Spinal cord (tissue), 10 donors: ENCODE data around the gene APBA1. TPM values are rescaled to one million over a fixed set of nuclear protein-coding genes. Genes with fewer than 3 reads are reported as not detected.
A peak's percentile ranks its signal among the peaks of the same experiment; 100 is the strongest.

ENCODE experiments used
- DNase-seq, 6 donors: peaks; one replicate each; pipeline versions ENCODE4 v3.0.0 to v3.0.0-alpha.2; 2013 to 2015; ENCODE audit warnings: low spot score in 6 of 6, low read depth in 4 of 6
- H3K27ac ChIP-seq: one replicate; pipeline ENCODE4 v1.5.1; 2013; ENCODE audit warnings: low read depth, low read length, control low read depth
- H3K27me3 ChIP-seq: one replicate; pipeline ENCODE4 v1.6.1; 2013; ENCODE audit warnings: low read length; ENCODE audit not compliant: control insufficient read depth, insufficient read depth
- H3K36me3 ChIP-seq: one replicate; pipeline ENCODE4 v1.6.1; 2013; ENCODE audit warnings: low read length; ENCODE audit not compliant: control insufficient read depth, insufficient read depth
- H3K4me1 ChIP-seq: one replicate; pipeline ENCODE4 v1.6.1; 2013; ENCODE audit warnings: low read length; ENCODE audit not compliant: control insufficient read depth, insufficient read depth
- H3K4me3 ChIP-seq: one replicate; pipeline ENCODE4 v1.5.1; 2013; ENCODE audit warnings: low read depth, low read length, control low read depth
- H3K9me3 ChIP-seq: one replicate; pipeline ENCODE4 v1.6.1; 2013; ENCODE audit warnings: low read length; ENCODE audit not compliant: control insufficient read depth, insufficient read depth
- WGBS: methylation state at CpG from one replicate; pipeline ENCODE4 v1.1.5; 2013; ENCODE audit warnings: missing lambda C conversion rate; ENCODE audit not compliant: insufficient coverage; 5-methylcytosine and 5-hydroxymethylcytosine counted together
- polyA plus RNA-seq, 2 donors: library from polyadenylated mRNA; unstranded; fragments of 120-200 nt; gene quantifications; one replicate each; pipeline ENCODE4 v1.2.1, GENCODE V29; 2013; ENCODE audit not compliant: insufficient read length in 2 of 2
- total RNA-seq, 2 donors: library from RNA; depleted of rRNA in 1 of 2; stranded (reverse); fragments of 120-200 nt in 1 of 2; fragments of >200 nt in 1 of 2; gene quantifications; one replicate each; pipeline versions ENCODE4 v1.2.3 to v1.2.4, GENCODE V29; 2013 to 2014
- donor health status: healthy.

The APBA1 gene
- total and polyA plus RNA-seq, 4 donors, result 38.5 to 101 (median 84.0) TPM

- Histone ChIP-seq H3K27me3 (no peaks in the 10 kb centered on the region), H3K4me1 (no peaks in the 10 kb centered on the region), H3K36me3 (peaks cover 35% of the 10 kb centered on the region), H3K4me3 (no peak overlapping the region), H3K27ac (no peak overlapping the region), H3K9me3 (no peaks in the 10 kb centered on the region)
- DNase-seq, result no peak
- WGBS, result no CpG with 5 or more reads among the region's 1 CpG
Measured at GRCh38 chr9:69433392-69433791, 238.8 kb downstream of the APBA1 start.

GRCh38 chr9:69432623-69433022, 239.5 kb downstream of the APBA1 start:
- Histone ChIP-seq H3K4me1 (no peaks in the 10 kb centered on the region), H3K36me3 (peaks cover 39% of the 10 kb centered on the region), H3K9me3 (no peaks in the 10 kb centered on the region), H3K4me3 (no peak overlapping the region), H3K27me3 (no peaks in the 10 kb centered on the region), H3K27ac (no peak overlapping the region)
- no peak for DNase-seq
- 92% methylated on average over 9 of the region's 11 CpGs for WGBS

GRCh38 chr9:69431777-69432176, 240.4 kb downstream of the APBA1 start:
- Histone ChIP-seq H3K9me3 (no peaks in the 10 kb centered on the region), H3K27ac (no peak overlapping the region), H3K4me3 (no peak overlapping the region), H3K36me3 (peaks cover 39% of the 10 kb centered on the region), H3K4me1 (peaks cover 4% of the 10 kb centered on the region), H3K27me3 (no peaks in the 10 kb centered on the region)
- no peak for DNase-seq
- 83% methylated on average over 1 of the region's 1 CpG for WGBS

- 83% methylated on average over 11 of the region's 13 CpGs for WGBS
- no peak overlapping the region for H3K4me3 ChIP-seq
- no peaks in the 10 kb centered on the region for H3K27me3 ChIP-seq
- H3K9me3 ChIP-seq, result no peaks in the 10 kb centered on the region
- no peak for DNase-seq
- H3K4me1 ChIP-seq, result peaks cover 7% of the 10 kb centered on the region
- no peak overlapping the region for H3K27ac ChIP-seq
- H3K36me3 ChIP-seq, result peaks cover 39% of the 10 kb centered on the region
Measured at GRCh38 chr9:69431203-69431602, 241.0 kb downstream of the APBA1 start.

GRCh38 chr9:69430206-69430605, 242.0 kb downstream of the APBA1 start:
- WGBS, result 75% methylated on average over 4 of the region's 4 CpGs
- Histone ChIP-seq H3K4me1 (peaks cover 7% of the 10 kb centered on the region), H3K9me3 (peaks cover 2% of the 10 kb centered on the region), H3K27ac (no peak overlapping the region), H3K27me3 (no peaks in the 10 kb centered on the region), H3K4me3 (no peak overlapping the region), H3K36me3 (peaks cover 39% of the 10 kb centered on the region)
- DNase-seq, result no peak

GRCh38 chr9:69429281-69429680, 242.9 kb downstream of the APBA1 start:
- peaks cover 7% of the 10 kb centered on the region for H3K4me1 ChIP-seq
- peaks cover 37% of the 10 kb centered on the region for H3K36me3 ChIP-seq
- no peaks in the 10 kb centered on the region for H3K27me3 ChIP-seq
- 87% methylated on average over 6 of the region's 6 CpGs for WGBS
- no peak overlapping the region for H3K27ac ChIP-seq
- no peak overlapping the region for H3K4me3 ChIP-seq
- no peak for DNase-seq
- peaks cover 2% of the 10 kb centered on the region for H3K9me3 ChIP-seq

GRCh38 chr9:69428017-69428785, 244.0 kb downstream of the APBA1 start:
- 96% methylated on average over 14 of the region's 15 CpGs for WGBS
- peaks cover 2% of the 10 kb centered on the region for H3K9me3 ChIP-seq
- no peak for DNase-seq
- no peak overlapping the region for H3K4me3 ChIP-seq
- H3K4me1 ChIP-seq, result peaks cover 7% of the 10 kb centered on the region
- no peak overlapping the region for H3K27ac ChIP-seq
- H3K36me3 ChIP-seq, result peaks cover 32% of the 10 kb centered on the region
- H3K27me3 ChIP-seq, result no peaks in the 10 kb centered on the region

GRCh38 chr9:69427286-69427685, 244.9 kb downstream of the APBA1 start:
- Histone ChIP-seq H3K4me3 (no peak overlapping the region), H3K27ac (peak overlapping the region; percentile 37), H3K36me3 (peaks cover 23% of the 10 kb centered on the region), H3K4me1 (peaks cover 9% of the 10 kb centered on the region), H3K27me3 (no peaks in the 10 kb centered on the region), H3K9me3 (peaks cover 2% of the 10 kb centered on the region)
- peak in 1 of 6 donors; percentile 37 for DNase-seq
- no CpG with 5 or more reads among the region's 4 CpGs for WGBS

GRCh38 chr9:69425136-69425801, 246.9 kb downstream of the APBA1 start:
- Histone ChIP-seq H3K9me3 (peaks cover 2% of the 10 kb centered on the region), H3K4me1 (peaks cover 14% of the 10 kb centered on the region), H3K27ac (no peak overlapping the region), H3K4me3 (no peak overlapping the region), H3K27me3 (no peaks in the 10 kb centered on the region), H3K36me3 (peaks cover 9% of the 10 kb centered on the region)
- no peak for DNase-seq
- WGBS, result 82% methylated on average over 14 of the region's 17 CpGs
